ENCODE measurements around the gene PFDN1. TPM values are rescaled to one million over a fixed set of nuclear protein-coding genes. Genes with fewer than 3 reads are reported as not detected.

PFDN1 gene
- polyA plus RNA-seq, 1 donor = 63.7 TPM

- no peak for DNase-seq
Measured at GRCh38 chr5:140236891-140237598, 65.9 kb downstream of the PFDN1 start.

GRCh38 chr5:140235791-140236551, 66.9 kb downstream of the PFDN1 start:
- DNase-seq = no peak

- no peak for DNase-seq
Measured at GRCh38 chr5:140234377-140234989, 68.4 kb downstream of the PFDN1 start.

GRCh38 chr5:140232731-140233130, 70.2 kb downstream of the PFDN1 start:
- no peak for DNase-seq

GRCh38 chr5:140230373-140230772, 72.5 kb downstream of the PFDN1 start:
- DNase-seq = no peak

- DNase-seq = no peak
Measured at GRCh38 chr5:140228364-140228837, 74.5 kb downstream of the PFDN1 start.

GRCh38 chr5:140227046-140227445, 75.9 kb downstream of the PFDN1 start:
- no peak for DNase-seq

- DNase-seq = no peak
Measured at GRCh38 chr5:140225396-140225795, 77.5 kb downstream of the PFDN1 start.

GRCh38 chr5:140224658-140225057, 78.2 kb downstream of the PFDN1 start:
- DNase-seq = no peak

- no peak for DNase-seq
Measured at GRCh38 chr5:140223567-140223966, 79.3 kb downstream of the PFDN1 start.

GRCh38 chr5:140222416-140222815, 80.5 kb downstream of the PFDN1 start:
- DNase-seq = no peak

GRCh38 chr5:140221697-140222223, 81.1 kb downstream of the PFDN1 start:
- DNase-seq = no peak

GRCh38 chr5:140220698-140221064, 82.2 kb downstream of the PFDN1 start:
- DNase-seq = no peak

GRCh38 chr5:140220032-140220697, 82.7 kb downstream of the PFDN1 start:
- no peak for DNase-seq

GRCh38 chr5:140219068-140219991, 83.6 kb downstream of the PFDN1 start:
- DNase-seq = no peak

GRCh38 chr5:140217299-140218026, 85.4 kb downstream of the PFDN1 start:
- DNase-seq = no peak

- no peak for DNase-seq
Measured at GRCh38 chr5:140216478-140217074, 86.3 kb downstream of the PFDN1 start.

- DNase-seq = no peak
Measured at GRCh38 chr5:140215276-140215675, 87.6 kb downstream of the PFDN1 start.

GRCh38 chr5:140214831-140215230, 88.1 kb downstream of the PFDN1 start:
- DNase-seq = no peak

GRCh38 chr5:140213370-140213983, 89.4 kb downstream of the PFDN1 start:
- DNase-seq = no peak
